CD4-positive, alpha-beta T cell treated with Interleukin-4 for 4 hours (primary cell): Measurements from ENCODE around the gene GALNT8.
"Not testable (repeated sequence)": the region's sequence is repeated elsewhere in the genome, so short reads cannot be mapped to it uniquely, and the experiment has no call there.

Experiments
- DNase-seq: peaks from one replicate; pipeline ENCODE4 v3.0.0-alpha.2; 2020

GALNT8 gene

DNA sequence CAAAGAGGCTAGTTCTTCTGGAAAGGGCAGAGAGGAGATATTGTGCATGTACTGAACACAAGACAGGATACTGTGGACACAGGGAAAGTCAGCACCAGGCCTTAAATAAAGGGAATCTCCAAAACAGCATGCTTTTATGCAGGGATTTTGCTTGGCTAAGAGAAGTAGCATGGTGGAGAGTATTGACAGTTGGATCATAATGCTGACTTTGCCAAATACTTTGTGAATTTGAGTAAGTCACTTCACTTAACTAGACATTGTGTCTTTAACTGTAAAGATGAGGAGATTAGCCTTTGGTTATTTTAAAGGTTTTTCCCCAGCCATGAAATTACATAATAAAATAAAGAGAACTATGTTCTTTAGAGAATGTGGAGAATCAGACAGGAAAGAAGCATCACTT, 24.5 kb downstream of the GALNT8 start:
- no peak for DNase-seq

- DNase-seq, result no peak
Observed at GRCh38 chr12:4745249-4745648, 25.0 kb downstream of the GALNT8 start.

GRCh38 chr12:4751654-4752053, 31.5 kb downstream of the GALNT8 start:
- not testable (repeated sequence) for DNase-seq

- no peak for DNase-seq
Observed at GRCh38 chr12:4762773-4763172, 42.6 kb downstream of the GALNT8 start.

DNA sequence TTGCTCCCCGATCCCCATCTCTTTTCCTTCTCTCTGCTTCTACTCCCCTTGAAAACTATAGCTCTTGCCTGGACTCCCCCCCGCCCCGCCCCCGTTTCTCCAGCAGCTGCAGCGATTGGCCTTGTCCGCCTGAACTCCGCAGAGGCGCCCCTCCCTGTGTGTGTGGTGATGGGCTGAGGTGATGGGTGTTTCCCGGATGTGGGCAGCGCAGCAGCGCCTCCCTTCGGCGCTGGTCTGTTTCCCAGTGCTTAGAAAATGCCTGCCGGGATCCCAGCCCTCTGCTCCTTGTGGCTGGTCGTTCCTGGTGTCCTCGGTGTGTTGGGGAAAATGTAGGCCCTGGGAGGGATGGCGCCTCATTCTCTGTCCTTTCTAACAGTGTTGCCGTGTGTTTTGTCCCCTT, 43.3 kb downstream of the GALNT8 start:
- no peak for DNase-seq

DNA sequence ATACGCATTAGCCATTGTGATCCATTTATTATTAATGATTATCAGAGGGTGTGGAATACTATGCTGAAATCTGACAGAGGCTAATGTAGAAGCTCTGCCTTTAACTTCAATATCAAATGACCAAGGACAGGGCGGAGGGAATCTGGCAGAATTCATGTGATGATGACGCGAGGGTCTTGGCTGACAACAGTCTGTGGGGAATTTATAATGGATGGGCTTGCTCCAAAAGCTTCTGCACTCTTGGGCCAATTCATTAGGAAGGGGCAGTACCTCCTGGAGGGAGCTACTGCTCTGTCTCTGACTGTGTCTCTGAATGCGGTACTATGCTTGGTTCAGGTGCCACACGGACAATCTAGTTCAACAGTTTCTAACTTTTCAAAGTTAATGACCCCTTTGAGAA, 46.2 kb downstream of the GALNT8 start:
- DNase-seq, result no peak

GRCh38 chr12:4767186-4767585, 47.0 kb downstream of the GALNT8 start:
- DNase-seq, result no peak

DNA sequence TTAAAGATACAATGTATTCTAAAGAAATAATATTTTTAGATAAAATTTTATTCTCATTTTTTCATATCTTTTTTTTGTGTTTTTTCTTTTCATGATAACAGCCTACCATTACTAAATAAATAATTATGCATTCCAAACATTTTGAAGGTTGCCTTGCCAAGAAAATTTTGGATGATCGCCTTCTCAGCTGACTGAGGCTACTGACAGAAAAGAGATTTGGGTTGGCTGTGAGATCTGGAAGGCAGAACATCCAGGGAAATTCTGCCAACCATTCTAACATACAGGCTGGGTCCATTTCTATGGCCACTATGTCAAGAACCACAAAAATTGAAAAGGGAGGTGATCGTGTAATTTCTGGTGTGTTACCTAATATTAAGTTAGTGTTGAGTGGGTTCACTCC, 48.1 kb downstream of the GALNT8 start:
- no peak for DNase-seq

DNA sequence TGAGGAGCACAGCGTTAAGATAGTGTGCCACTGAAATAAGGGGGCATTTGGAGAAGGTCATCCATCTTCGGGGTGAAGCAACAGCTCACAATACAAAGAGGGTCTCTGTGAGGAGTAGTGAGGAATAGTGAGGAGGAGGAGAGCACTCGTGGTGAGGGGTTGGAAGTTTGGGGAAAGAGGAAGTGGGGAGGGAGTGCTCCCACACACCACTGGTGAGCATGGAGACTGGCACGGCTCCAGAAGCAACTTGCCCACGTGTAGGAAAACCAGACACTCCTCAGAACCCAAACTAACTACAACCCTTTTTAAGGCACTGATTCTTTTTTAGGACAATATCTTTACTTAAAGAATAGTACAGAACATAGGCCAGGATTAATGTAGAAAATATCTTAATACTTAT, 48.9 kb downstream of the GALNT8 start:
- no peak for DNase-seq

- no peak for DNase-seq
Observed at GRCh38 chr12:4771172-4771959, 51.2 kb downstream of the GALNT8 start.

- DNase-seq, result no peak
Observed at GRCh38 chr12:4771960-4772566, 51.9 kb downstream of the GALNT8 start.

DNA sequence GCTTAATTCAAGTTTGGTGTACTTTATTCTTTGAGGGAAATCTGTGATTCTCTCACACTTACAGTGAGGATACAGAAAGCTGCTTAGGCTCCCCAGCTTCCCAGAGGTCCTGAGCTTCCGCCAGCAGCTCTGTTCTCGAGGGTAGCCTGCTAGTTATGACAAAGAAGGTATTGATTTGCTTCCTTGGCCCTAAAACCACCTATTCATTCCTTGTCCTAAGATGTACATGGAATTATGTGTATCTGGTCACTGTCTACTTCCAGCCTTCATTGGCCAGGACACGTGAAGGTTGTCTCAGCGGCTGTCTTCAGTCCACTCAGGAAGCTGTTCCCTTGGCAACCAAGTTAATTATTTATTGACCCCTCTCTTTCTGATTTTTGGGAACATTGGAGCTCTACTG, 55.7 kb downstream of the GALNT8 start:
- no peak for DNase-seq

DNA sequence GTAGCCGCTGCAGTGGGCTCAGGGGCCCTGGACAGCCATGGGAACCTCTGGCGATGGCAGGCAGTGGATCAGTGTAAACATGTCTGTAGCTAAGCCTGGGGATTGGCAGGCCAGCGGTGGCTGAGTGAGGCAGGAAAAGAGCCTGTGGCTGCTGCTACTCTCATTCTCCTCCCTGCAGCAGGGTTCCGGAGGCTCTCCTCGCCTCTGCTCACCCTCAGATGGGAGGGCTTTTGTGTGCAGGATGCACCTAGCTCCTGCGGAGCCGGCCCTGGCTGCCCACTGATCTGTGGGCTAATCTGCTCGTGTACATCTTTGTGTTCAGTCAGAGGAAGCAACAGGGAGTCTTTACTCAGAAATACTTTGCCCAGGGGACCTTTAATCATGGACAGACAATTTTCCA, 59.5 kb downstream of the GALNT8 start:
- no peak for DNase-seq

DNA sequence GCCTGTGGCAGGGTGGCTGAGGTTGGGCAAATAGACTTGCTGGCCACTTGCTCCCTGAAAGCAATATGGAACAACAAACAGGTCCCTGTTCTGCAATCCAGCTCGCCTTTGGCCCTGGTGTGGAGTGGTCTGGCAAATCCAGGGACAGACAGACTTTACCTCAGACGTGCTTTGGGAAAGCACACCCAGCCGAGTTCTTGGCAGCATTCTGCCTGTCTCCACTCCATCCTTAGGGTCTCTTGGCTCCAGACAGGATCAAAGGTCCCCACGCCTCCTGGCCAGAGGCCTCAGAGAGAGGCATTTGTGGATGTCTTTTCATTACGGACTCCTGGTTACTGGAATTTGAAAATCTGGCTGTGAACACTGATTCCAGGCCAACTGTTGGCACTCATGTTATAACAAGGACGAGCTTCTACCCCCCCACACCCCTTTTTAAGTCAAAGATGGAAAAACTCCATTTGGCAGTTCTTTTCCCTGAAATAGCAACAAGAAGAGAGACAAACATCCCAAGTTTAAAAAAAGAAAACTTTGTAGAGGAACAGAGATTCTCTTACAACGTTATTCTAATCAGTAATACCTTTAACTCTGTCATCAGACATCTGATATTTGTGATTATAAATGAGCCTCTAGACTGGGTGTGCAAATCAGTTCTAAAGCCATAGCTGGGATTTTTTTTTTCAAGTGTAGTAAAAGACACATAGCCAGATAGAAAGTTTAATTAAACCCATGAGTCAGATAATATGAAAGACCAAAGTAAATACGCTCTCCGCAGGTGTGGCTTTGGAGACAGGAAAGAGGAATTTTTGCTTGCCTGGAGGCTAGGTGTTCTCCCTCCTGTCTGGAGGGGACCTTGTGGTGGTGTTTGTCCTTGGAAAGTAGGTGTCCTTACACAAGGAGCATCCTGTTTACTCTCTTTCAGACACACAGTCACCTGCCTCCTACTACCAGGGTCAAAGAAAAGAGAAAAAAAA, 60.7 kb downstream of the GALNT8 start:
- DNase-seq, result no peak

- no peak for DNase-seq
Observed at GRCh38 chr12:4784404-4785054, 64.3 kb downstream of the GALNT8 start.

DNA sequence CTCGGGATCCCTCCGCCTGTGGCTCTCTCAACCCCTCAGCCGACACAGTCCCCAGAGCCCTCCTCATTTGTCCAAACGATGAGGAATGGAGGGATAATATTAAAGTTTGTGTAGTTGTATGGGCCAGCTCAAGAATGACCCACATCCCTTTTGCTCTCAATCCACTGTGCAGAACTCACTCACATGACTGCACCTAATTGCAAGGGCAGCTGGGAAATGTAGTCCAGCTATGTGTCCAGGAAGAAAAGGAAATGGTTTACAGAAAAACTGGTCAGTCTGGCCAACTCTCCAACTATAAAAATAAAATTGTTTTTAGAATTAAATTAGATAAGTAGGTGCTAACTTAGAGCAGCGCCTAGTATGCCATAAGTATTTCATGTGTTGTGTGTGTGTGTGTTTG, 66.6 kb downstream of the GALNT8 start:
- DNase-seq, result no peak

DNA sequence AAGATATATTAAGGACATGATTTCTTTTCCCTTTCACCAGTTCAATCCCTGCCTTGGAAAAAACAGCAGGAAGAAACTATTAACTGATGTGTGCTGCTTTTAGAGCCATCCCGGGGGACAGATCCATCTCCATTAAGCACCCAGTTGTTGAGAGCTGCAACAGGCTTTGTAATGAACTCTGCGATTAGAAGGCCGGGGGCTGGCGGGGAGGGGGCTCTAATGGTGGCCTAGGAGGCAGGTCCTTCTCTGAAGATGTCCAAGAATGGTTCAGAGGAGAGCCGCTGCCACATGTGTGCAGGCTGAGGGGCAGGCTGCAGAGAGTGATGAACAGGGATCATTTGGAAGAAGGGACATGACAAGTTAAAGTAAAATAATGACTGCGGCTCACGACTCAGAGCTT, 67.8 kb downstream of the GALNT8 start:
- no peak for DNase-seq

DNA sequence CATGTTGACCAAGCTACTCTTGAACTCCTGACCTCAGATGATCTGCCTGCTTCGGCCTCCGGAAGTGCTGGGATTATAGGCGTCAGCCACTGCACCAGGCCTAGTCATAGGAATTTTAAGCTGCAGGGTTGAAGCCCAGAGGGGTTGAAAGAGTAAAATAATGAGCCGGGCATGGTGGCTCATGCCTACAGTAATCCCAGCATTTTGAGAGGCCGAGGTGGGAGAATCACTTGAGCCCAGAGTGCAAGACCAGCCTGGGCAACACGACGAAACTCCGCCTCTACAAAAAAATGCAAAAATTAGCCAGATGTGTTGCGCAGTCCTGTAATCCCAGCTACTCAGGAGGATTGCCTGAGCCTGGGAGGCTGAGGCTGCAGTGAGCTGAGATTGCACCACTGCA, 69.6 kb downstream of the GALNT8 start:
- no peak for DNase-seq

DNA sequence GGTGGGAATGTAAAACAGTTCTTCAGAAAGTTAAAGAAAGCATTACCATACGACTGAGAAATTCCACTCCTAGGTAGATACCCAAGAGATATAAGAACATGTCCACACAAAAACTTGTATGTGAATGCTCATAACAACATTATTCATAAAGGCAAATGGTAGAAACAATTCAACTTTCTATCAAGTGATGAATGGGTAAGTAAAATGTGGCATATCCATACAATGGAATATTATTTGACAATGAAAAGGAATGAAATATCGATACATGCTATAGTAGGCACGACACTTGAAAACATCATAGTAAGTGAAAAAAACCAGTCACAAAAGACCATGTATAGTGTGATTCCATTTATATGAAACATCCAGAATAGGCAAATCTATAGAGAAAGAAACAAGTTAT, 71.3 kb downstream of the GALNT8 start:
- no peak for DNase-seq

DNA sequence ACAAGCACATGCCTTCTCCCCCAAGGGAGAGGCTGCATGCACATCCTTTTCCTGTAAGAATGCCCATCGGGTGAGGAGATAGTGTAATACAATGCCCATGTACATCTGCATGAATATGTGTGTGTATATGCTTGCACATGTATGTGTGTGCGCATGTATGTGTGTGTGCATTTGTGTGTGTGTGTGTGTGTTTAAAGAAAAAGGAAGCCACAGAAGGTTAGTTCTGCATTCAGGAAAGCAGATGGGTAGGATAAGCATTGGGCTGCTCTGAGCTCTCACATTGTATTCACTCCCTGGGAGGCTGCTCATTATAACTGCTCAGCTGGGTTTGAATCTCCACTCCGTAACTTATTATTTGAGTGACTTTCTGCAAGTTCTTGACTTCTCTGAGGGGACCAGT, 74.3 kb downstream of the GALNT8 start:
- no peak for DNase-seq

- DNase-seq, result no peak
Observed at GRCh38 chr12:4796216-4796615, 76.0 kb downstream of the GALNT8 start.

DNA sequence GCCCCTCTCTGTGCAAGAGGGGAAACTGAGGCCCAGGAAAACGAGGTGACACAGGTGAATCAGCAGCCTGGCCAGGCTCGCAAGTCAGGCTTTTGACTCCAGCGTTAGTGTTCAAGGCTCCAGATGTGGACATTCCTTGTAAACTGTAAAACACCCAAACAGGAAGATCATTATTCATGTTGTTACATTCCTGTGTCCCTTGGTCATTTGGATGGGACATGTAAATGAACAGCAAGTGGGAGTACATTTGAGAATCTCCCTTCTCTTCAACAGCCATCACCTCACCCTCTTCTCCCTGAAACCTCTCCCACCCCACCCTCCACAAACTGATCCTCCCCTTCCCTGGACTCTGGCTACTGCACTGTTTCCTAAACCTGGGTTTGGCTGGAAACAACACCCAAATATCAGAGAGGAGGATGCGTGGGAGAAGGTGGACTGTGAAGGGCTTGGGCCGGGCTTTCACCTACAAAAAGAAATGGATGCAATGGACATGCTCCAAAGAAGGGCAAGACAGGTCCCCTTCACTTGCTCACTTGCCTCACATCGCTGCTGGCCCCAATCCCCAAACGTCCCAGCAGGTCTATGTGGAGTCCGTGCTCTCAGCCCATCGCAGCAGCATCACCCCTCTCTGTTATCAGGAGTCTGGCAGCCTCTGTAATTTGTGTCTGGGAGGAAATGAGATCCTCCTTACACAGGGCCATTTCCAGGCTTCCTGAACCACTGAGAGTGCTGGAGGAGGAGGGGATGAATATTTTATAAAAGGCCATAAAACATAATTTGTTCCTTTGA, 76.7 kb downstream of the GALNT8 start:
- no peak for DNase-seq
